Measurements from ENCODE around the gene SPDYE8.
"Not testable (repeated sequence)": the region's sequence is repeated elsewhere in the genome, so short reads cannot be mapped to it uniquely, and the experiment has no call there.

DNA sequence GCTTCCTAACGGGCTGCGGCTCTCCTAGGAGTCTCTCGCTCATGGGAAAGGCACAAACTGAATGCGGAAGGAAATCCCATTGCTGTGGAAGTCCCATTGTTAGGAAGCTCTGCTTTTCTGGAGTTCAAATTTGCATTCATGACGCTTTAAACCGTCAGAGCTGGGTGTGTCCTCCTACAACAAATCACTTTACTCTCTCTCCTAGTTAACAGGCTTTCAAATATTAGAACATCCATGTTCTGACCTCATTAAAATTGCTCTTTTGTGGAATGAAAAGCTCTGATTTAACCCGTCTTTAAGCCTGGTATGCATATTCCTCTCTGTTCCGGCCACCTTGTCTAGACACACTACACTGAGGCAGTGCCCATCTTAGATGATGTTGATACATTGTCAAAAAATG, at the start of gene SPDYE8:
- TF ChIP-seq, protein P1, sequence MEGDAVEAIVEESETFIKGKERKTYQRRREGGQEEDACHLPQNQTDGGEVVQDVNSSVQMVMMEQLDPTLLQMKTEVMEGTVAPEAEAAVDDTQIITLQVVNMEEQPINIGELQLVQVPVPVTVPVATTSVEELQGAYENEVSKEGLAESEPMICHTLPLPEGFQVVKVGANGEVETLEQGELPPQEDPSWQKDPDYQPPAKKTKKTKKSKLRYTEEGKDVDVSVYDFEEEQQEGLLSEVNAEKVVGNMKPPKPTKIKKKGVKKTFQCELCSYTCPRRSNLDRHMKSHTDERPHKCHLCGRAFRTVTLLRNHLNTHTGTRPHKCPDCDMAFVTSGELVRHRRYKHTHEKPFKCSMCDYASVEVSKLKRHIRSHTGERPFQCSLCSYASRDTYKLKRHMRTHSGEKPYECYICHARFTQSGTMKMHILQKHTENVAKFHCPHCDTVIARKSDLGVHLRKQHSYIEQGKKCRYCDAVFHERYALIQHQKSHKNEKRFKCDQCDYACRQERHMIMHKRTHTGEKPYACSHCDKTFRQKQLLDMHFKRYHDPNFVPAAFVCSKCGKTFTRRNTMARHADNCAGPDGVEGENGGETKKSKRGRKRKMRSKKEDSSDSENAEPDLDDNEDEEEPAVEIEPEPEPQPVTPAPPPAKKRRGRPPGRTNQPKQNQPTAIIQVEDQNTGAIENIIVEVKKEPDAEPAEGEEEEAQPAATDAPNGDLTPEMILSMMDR (IDR thresholded peaks at IDR 0.05) = not testable (repeated sequence)
- not testable (repeated sequence) for TF ChIP-seq POLR2AphosphoS5 (IDR thresholded peaks at IDR 0.05); POLR2A (IDR thresholded peaks at IDR 0.05; ENCODE audit: low read depth)

Measured in esophagus muscularis mucosa (tissue), 3 donors.